Osteoblast (primary cell): Measurements from ENCODE around the gene PARD3B. TPM values are rescaled to one million over a fixed set of nuclear protein-coding genes. Genes with fewer than 3 reads are reported as not detected.

Experiments
- DNase-seq: peaks from one replicate; pipeline ENCODE4 v3.0.0; 2011; ENCODE audit warnings: low spot score, mixed read lengths; ENCODE audit not compliant: insufficient read length; ENCODE audit errors: missing footprints
- H2AFZ ChIP-seq: 2 replicates; pipeline ENCODE4 v1.6.0; 2011; ENCODE audit warnings: mild to moderate bottlenecking, low read length
- H3K27ac ChIP-seq: 2 replicates; pipeline ENCODE4 v1.5.1; 2011; ENCODE audit warnings: mild to moderate bottlenecking, low read depth, low read length, moderate library complexity
- H3K27me3 ChIP-seq: 2 replicates; pipeline ENCODE4 v1.6.0; 2012; ENCODE audit warnings: mild to moderate bottlenecking, control low read depth, inconsistent platforms, low read length, moderate library complexity; ENCODE audit not compliant: insufficient read depth
- H3K36me3 ChIP-seq: 2 replicates; pipeline ENCODE4 v1.5.1; 2011; ENCODE audit warnings: mild to moderate bottlenecking, low read length, control low read depth, moderate library complexity; ENCODE audit not compliant: insufficient read depth
- H3K4me1 ChIP-seq: 2 replicates; pipeline ENCODE4 v1.5.1; 2011; ENCODE audit warnings: mild to moderate bottlenecking, low read length, control low read depth, moderate library complexity; ENCODE audit not compliant: insufficient read depth
- H3K4me2 ChIP-seq: 2 replicates; pipeline ENCODE4 v1.6.0; 2011; ENCODE audit warnings: mild to moderate bottlenecking, low read length; ENCODE audit not compliant: insufficient read depth
- H3K4me3 ChIP-seq: fragments of 200-600 bp; sonication (generic); 3 replicates; pipeline ENCODE4 v1.5.1; 2012; ENCODE audit warnings: mild to moderate bottlenecking, low read length, inconsistent platforms; ENCODE audit not compliant: insufficient read depth
- H3K79me2 ChIP-seq: 2 replicates; pipeline ENCODE4 v1.6.0; 2012; ENCODE audit warnings: mild to moderate bottlenecking, low read length, control low read depth, inconsistent platforms; ENCODE audit not compliant: insufficient read depth
- H3K9me3 ChIP-seq: 2 replicates; pipeline ENCODE4 v1.5.1; 2011; ENCODE audit warnings: low read depth, low read length, control low read depth
- H4K20me1 ChIP-seq: 2 replicates; pipeline ENCODE4 v1.6.0; 2012; ENCODE audit warnings: mild to moderate bottlenecking, low read length, control low read depth; ENCODE audit not compliant: insufficient read depth
- total RNA-seq: library from RNA; depleted of rRNA; stranded (reverse); fragments of >200 nt; gene quantifications from 2 replicates; pipeline ENCODE4 v1.2.3, GENCODE V29; 2012
- TF ChIP-seq, protein P1 (sequence below): IDR thresholded peaks from 2 replicates; pipeline ENCODE4 v1.5.1; 2011; ENCODE audit warnings: mild to moderate bottlenecking, low read depth, low read length, moderate library complexity; ENCODE audit errors: extremely low read depth

PARD3B gene
- total RNA-seq, 1 donor = 22.4 TPM

DNA sequence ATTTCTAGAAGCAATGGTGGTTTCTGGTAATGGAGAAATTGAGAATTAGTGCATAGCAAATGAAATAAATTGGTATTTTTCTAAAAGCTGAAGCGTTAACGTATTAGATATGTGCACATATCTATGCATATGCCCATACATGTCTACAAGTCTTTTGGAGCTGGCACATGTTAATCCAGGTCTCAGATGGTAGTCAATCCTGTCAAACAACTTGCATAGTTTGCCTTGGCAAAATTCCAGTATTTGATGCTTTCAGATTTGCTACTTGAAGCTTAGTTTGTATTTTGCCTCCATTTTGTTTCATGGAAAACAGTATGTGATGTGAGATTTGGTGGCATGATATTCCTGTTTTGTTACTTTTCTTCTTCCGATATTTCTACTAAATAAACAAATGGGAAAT, 304.6 kb downstream of the PARD3B start:
- TF ChIP-seq, protein P1, sequence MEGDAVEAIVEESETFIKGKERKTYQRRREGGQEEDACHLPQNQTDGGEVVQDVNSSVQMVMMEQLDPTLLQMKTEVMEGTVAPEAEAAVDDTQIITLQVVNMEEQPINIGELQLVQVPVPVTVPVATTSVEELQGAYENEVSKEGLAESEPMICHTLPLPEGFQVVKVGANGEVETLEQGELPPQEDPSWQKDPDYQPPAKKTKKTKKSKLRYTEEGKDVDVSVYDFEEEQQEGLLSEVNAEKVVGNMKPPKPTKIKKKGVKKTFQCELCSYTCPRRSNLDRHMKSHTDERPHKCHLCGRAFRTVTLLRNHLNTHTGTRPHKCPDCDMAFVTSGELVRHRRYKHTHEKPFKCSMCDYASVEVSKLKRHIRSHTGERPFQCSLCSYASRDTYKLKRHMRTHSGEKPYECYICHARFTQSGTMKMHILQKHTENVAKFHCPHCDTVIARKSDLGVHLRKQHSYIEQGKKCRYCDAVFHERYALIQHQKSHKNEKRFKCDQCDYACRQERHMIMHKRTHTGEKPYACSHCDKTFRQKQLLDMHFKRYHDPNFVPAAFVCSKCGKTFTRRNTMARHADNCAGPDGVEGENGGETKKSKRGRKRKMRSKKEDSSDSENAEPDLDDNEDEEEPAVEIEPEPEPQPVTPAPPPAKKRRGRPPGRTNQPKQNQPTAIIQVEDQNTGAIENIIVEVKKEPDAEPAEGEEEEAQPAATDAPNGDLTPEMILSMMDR = no peak
- H3K4me3 ChIP-seq = no peak overlapping the region
- no peaks in the 10 kb centered on the region for H3K4me1 ChIP-seq

DNA sequence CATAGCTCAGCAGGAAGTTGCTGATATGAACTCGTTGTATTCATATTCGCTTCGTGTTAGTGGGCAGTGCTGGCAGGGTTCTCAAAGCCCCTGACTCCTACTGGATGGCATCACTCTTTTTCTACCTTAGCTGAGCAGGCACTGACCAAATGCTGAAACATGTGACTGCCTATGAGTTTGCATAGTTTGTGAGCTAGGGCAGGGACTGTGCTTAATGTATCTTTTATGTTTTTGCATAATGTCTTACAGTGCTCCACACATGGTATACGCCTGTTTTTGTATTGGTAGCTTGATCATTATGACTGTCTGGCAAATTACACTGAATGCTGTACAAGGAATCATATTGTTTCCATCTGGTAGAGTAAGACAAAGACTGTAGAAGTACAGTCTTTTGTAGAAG, 305.3 kb downstream of the PARD3B start:
- Histone ChIP-seq H3K4me2 (no peak overlapping the region), H3K27ac (no peak overlapping the region), H3K4me3 (no peak overlapping the region), H3K27me3 (no peaks in the 10 kb centered on the region), H4K20me1 (no peaks in the 10 kb centered on the region), H3K4me1 (no peaks in the 10 kb centered on the region), H2AFZ (no peak overlapping the region), H3K79me2 (no peaks in the 10 kb centered on the region), H3K36me3 (no peaks in the 10 kb centered on the region), H3K9me3 (no peaks in the 10 kb centered on the region)
- TF ChIP-seq, protein P1 = no peak
- DNase-seq = no peak

More for the DNA sequence above, 304.6 kb downstream of the PARD3B start:
- Histone ChIP-seq H2AFZ (no peak overlapping the region), H4K20me1 (no peaks in the 10 kb centered on the region), H3K36me3 (no peaks in the 10 kb centered on the region), H3K27ac (no peak overlapping the region), H3K27me3 (no peaks in the 10 kb centered on the region), H3K79me2 (no peaks in the 10 kb centered on the region), H3K9me3 (no peaks in the 10 kb centered on the region), H3K4me2 (no peak overlapping the region)
- no peak for DNase-seq

DNA sequence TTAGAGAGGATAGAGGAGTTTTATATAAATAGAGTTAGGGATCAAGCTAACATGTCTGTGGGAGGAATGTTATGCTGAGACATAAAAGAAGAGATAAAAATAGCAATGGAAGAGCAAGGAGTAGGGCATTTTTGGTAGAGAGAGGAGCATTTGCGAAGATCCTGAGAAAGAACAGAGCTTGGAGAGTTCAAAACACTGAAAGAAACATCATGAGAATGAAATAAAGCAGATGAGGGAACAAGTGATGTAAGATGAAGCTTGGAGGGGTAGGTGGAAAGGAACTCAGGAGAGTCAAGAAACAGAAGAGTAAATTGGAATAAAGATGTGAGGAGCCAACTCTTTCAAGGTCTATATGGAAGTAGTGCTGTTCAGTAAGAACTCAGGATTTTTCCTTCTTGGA, 308.6 kb downstream of the PARD3B start:
- Histone ChIP-seq H3K27ac (no peak overlapping the region), H3K4me3 (no peak overlapping the region), H3K27me3 (no peaks in the 10 kb centered on the region), H4K20me1 (no peaks in the 10 kb centered on the region), H3K9me3 (no peaks in the 10 kb centered on the region), H2AFZ (no peak overlapping the region), H3K4me1 (no peaks in the 10 kb centered on the region), H3K4me2 (no peak overlapping the region), H3K79me2 (no peaks in the 10 kb centered on the region), H3K36me3 (no peaks in the 10 kb centered on the region)
- no peak for DNase-seq
- TF ChIP-seq, protein P1 = no peak

- Histone ChIP-seq H3K79me2 (no peaks in the 10 kb centered on the region), H3K36me3 (no peaks in the 10 kb centered on the region), H3K27me3 (no peaks in the 10 kb centered on the region), H3K4me3 (no peak overlapping the region), H3K27ac (no peak overlapping the region), H3K9me3 (no peaks in the 10 kb centered on the region), H2AFZ (no peak overlapping the region), H4K20me1 (no peaks in the 10 kb centered on the region), H3K4me1 (no peaks in the 10 kb centered on the region), H3K4me2 (no peak overlapping the region)
- no peak for DNase-seq
- TF ChIP-seq, protein P1 = no peak
These were observed 315.0 kb downstream of the PARD3B start for GRCh38 chr2:204860274-204860673.
